ENCODE results near the gene SNX27. TPM values are rescaled to one million over a fixed set of nuclear protein-coding genes. Genes with fewer than 3 reads are reported as not detected.

Gene SNX27
- polyA plus RNA-seq, 1 donor (not counting 4 experiments of a cell fraction or from before 2014, with no cell fraction given): 15.7 TPM

DNA sequence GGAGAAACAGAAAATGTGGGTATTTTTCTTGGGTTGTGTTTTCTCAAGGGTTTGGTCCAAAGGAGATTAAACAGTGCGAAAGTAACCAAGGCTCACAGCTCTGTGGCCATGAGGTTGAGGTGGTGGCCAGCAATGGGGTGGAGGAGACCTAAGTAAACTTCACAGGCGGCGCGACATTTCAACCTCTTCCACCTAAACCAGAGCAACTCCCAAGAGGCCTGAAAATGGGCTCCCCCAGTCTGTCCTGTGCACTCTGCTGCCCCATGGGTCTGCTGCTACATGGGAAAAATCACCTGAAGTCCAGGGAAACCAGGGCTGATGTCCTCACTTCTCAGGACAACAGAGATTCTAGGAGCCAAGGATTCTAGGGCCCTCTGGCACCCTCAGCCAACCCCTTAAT is 92.4 kb downstream of the SNX27 start:
- TF ChIP-seq CTCF (optimal IDR thresholded peaks at IDR 0.05 in 1 of 3, IDR thresholded peaks at IDR 0.05 in 1 of 3, conservative IDR thresholded peaks at IDR 0.05 in 1 of 3; ENCODE audit: extremely low read depth in 1 of 3, insufficient read depth in 2 of 3, low read length in 3 of 3) (no peak), EZH2 (IDR thresholded peaks at IDR 0.05; ENCODE audit: low read length) (no peak)
- H3K4me3 ChIP-seq (ENCODE audit: control insufficient read depth in 2 of 3, extremely low read depth in 1 of 3, insufficient read depth in 2 of 3, low read depth in 1 of 3, low read length in 3 of 3): no peak overlapping the region
- FAIRE-seq (no peak), DNase-seq (ENCODE audit: low read depth, low spot score) (no peak)
- H4K20me1 ChIP-seq (ENCODE audit: control insufficient read depth, extremely low read depth, insufficient read depth, low read length): no peaks in the 10 kb centered on the region
- peaks cover 3% of the 10 kb centered on the region for H3K27me3 ChIP-seq (ENCODE audit: control insufficient read depth, extremely low read depth, insufficient read depth, low read length)
- no peak overlapping the region for H3K9ac ChIP-seq (ENCODE audit: control insufficient read depth, extremely low read depth, insufficient read depth, low read length)
- H3K9me3 ChIP-seq (ENCODE audit: control insufficient read depth, low read depth, low read length): no peaks in the 10 kb centered on the region
- peaks cover 0 to 5% of the 10 kb centered on the region in 2 experiments for H3K36me3 ChIP-seq (ENCODE audit: control insufficient read depth in 2 of 2, extremely low read depth in 1 of 2, insufficient read depth in 2 of 2, low read length in 2 of 2)
- H3K4me2 ChIP-seq (ENCODE audit: control insufficient read depth, extremely low read depth, insufficient read depth, low read depth, low read length): no peak overlapping the region
- no peak overlapping the region for H2AFZ ChIP-seq (ENCODE audit: control insufficient read depth, low read length)
- no peaks in the 10 kb centered on the region for H3K4me1 ChIP-seq (ENCODE audit: control insufficient read depth, extremely low read depth, insufficient read depth, low read length)
- dilution Hi-C loops (cut with MboI; ENCODE audit: extremely low pct_ligation_motif_present, low sequenced_read_pairs): no loop called here
- H3K27ac ChIP-seq (ENCODE audit: control insufficient read depth, insufficient read depth, low read length): no peak overlapping the region
- H3K9me1 ChIP-seq (ENCODE audit: control insufficient read depth, extremely low read depth, insufficient read depth, low read length): no peaks in the 10 kb centered on the region
- H3K79me2 ChIP-seq (ENCODE audit: control insufficient read depth, insufficient read depth, low read length): no peaks in the 10 kb centered on the region

GRCh38 chr1:151705146-151705545 is 93.3 kb downstream of the SNX27 start:
- Histone ChIP-seq H2AFZ (ENCODE audit: control insufficient read depth, low read length) (no peak overlapping the region), H3K9me3 (ENCODE audit: control insufficient read depth, low read depth, low read length) (no peaks in the 10 kb centered on the region), H3K27me3 (ENCODE audit: control insufficient read depth, extremely low read depth, insufficient read depth, low read length) (peaks cover 5% of the 10 kb centered on the region), H3K4me2 (ENCODE audit: control insufficient read depth, extremely low read depth, insufficient read depth, low read depth, low read length) (no peak overlapping the region), H3K27ac (ENCODE audit: control insufficient read depth, insufficient read depth, low read length) (no peak overlapping the region), H3K4me3 (ENCODE audit: control insufficient read depth in 2 of 3, extremely low read depth in 1 of 3, insufficient read depth in 2 of 3, low read depth in 1 of 3, low read length in 3 of 3) (no peak overlapping the region), H3K4me1 (ENCODE audit: control insufficient read depth, extremely low read depth, insufficient read depth, low read length) (no peaks in the 10 kb centered on the region), H3K36me3 (ENCODE audit: control insufficient read depth in 2 of 2, extremely low read depth in 1 of 2, insufficient read depth in 2 of 2, low read length in 2 of 2) (peaks cover 0 to 2% of the 10 kb centered on the region in 2 experiments), H3K79me2 (ENCODE audit: control insufficient read depth, insufficient read depth, low read length) (no peaks in the 10 kb centered on the region), H3K9me1 (ENCODE audit: control insufficient read depth, extremely low read depth, insufficient read depth, low read length) (no peaks in the 10 kb centered on the region), H4K20me1 (ENCODE audit: control insufficient read depth, extremely low read depth, insufficient read depth, low read length) (no peaks in the 10 kb centered on the region), H3K9ac (ENCODE audit: control insufficient read depth, extremely low read depth, insufficient read depth, low read length) (no peak overlapping the region)
- TF ChIP-seq EZH2 (IDR thresholded peaks at IDR 0.05; ENCODE audit: low read length) (no peak), CTCF (optimal IDR thresholded peaks at IDR 0.05 in 1 of 3, IDR thresholded peaks at IDR 0.05 in 1 of 3, conservative IDR thresholded peaks at IDR 0.05 in 1 of 3; ENCODE audit: extremely low read depth in 1 of 3, insufficient read depth in 2 of 3, low read length in 3 of 3) (no peak)
- dilution Hi-C loops (cut with MboI; ENCODE audit: extremely low pct_ligation_motif_present, low sequenced_read_pairs): no loop called here
- FAIRE-seq: no peak
- no peak for DNase-seq (ENCODE audit: low read depth, low spot score)

Data from keratinocyte (primary cell).